Neural crest cell (in vitro differentiated cells): ENCODE data around the gene PNPLA4. TPM values are rescaled to one million over a fixed set of nuclear protein-coding genes. Genes with fewer than 3 reads are reported as not detected.

ENCODE experiments used
- DNase-seq: peaks from one replicate; pipeline ENCODE4 v3.0.0; 2021; ENCODE audit warnings: low read depth, mixed read lengths, low spot score
- H3K27ac Mint-ChIP-seq: one replicate; pipeline ENCODE4 v1.8.0; 2021; ENCODE audit warnings: mild to moderate bottlenecking, mixed read lengths; ENCODE audit not compliant: unreplicated experiment
- H3K27me3 Mint-ChIP-seq: 2 replicates; pipeline ENCODE4 v1.8.0; 2021; ENCODE audit warnings: low read depth, mild to moderate bottlenecking, mixed read lengths
- H3K36me3 Mint-ChIP-seq: 2 replicates; pipeline ENCODE4 v1.8.0; 2021; ENCODE audit warnings: low read depth, mild to moderate bottlenecking, mixed read lengths
- H3K4me1 Mint-ChIP-seq: 2 replicates; pipeline ENCODE4 v1.8.0; 2021; ENCODE audit warnings: mixed read lengths
- H3K4me3 Mint-ChIP-seq: one replicate; pipeline ENCODE4 v1.8.0; 2021; ENCODE audit warnings: mild to moderate bottlenecking, mixed read lengths
- H3K9me3 Mint-ChIP-seq: 2 replicates; pipeline ENCODE4 v1.8.0; 2021; ENCODE audit warnings: mixed read lengths
- CTCF ChIP-seq: fragments of 200-600 bp; sonication (generic); conservative IDR thresholded peaks from 2 replicates; pipeline ENCODE4 v1.5.0; 2021; ENCODE audit warnings: antibody characterized with exemption, mild to moderate bottlenecking
- total RNA-seq: library from RNA; stranded (reverse); gene quantifications from 2 replicates; pipeline ENCODE4 v1.2.1, GENCODE V29; 2021

Gene PNPLA4
- total RNA-seq, 1 donor from 2014 or later = 13.0 TPM

- no peak for TF ChIP-seq CTCF
- no peaks in the 10 kb centered on the region for H3K36me3 Mint-ChIP-seq
- no peak overlapping the region for H3K27ac Mint-ChIP-seq
- H3K4me1 Mint-ChIP-seq = peaks cover 13% of the 10 kb centered on the region
- no peak for DNase-seq
- no peaks in the 10 kb centered on the region for H3K9me3 Mint-ChIP-seq
- H3K27me3 Mint-ChIP-seq = no peaks in the 10 kb centered on the region
- H3K4me3 Mint-ChIP-seq = no peak overlapping the region
Measured at GRCh38 chrX:7921750-7922149, 5.5 kb downstream of the PNPLA4 start.

- Mint-ChIP-seq H3K9me3 (no peaks in the 10 kb centered on the region), H3K4me1 (peaks cover 13% of the 10 kb centered on the region)
- DNase-seq = peak; percentile 16
Measured at GRCh38 chrX:7908821-7909220, 18.4 kb downstream of the PNPLA4 start.

GRCh38 chrX:7904562-7904961 is 22.7 kb downstream of the PNPLA4 start:
- Mint-ChIP-seq H3K4me1 (peaks cover 13% of the 10 kb centered on the region), H3K9me3 (peaks cover 4% of the 10 kb centered on the region), H3K27me3 (no peaks in the 10 kb centered on the region), H3K27ac (no peak overlapping the region), H3K4me3 (no peak overlapping the region), H3K36me3 (peaks cover 18% of the 10 kb centered on the region)
- no peak for TF ChIP-seq CTCF
- no peak for DNase-seq

More at GRCh38 chrX:7908821-7909220, 18.4 kb downstream of the PNPLA4 start:
- no peak for TF ChIP-seq CTCF
- H3K4me3 Mint-ChIP-seq = no peak overlapping the region
- no peaks in the 10 kb centered on the region for H3K27me3 Mint-ChIP-seq
- peaks cover 10% of the 10 kb centered on the region for H3K36me3 Mint-ChIP-seq
- peak overlapping the region; percentile 15 for H3K27ac Mint-ChIP-seq

- Mint-ChIP-seq H3K9me3 (no peaks in the 10 kb centered on the region), H3K27me3 (no peaks in the 10 kb centered on the region), H3K36me3 (peaks cover 4% of the 10 kb centered on the region), H3K27ac (no peak overlapping the region), H3K4me3 (no peak overlapping the region), H3K4me1 (no peaks in the 10 kb centered on the region)
- no peak for TF ChIP-seq CTCF
- no peak for DNase-seq
Measured at GRCh38 chrX:7891928-7892327, 35.3 kb downstream of the PNPLA4 start.

- DNase-seq = no peak
- peaks cover 6% of the 10 kb centered on the region for H3K9me3 Mint-ChIP-seq
- no peak for TF ChIP-seq CTCF
- no peaks in the 10 kb centered on the region for H3K4me1 Mint-ChIP-seq
- no peak overlapping the region for H3K27ac Mint-ChIP-seq
- no peaks in the 10 kb centered on the region for H3K27me3 Mint-ChIP-seq
- peaks cover 9% of the 10 kb centered on the region for H3K36me3 Mint-ChIP-seq
- H3K4me3 Mint-ChIP-seq = no peak overlapping the region
Measured at GRCh38 chrX:7889680-7890079, 37.5 kb downstream of the PNPLA4 start.

GRCh38 chrX:7889135-7889534 is 38.1 kb downstream of the PNPLA4 start:
- H3K27me3 Mint-ChIP-seq = no peaks in the 10 kb centered on the region
- peaks cover 9% of the 10 kb centered on the region for H3K36me3 Mint-ChIP-seq
- no peak overlapping the region for H3K27ac Mint-ChIP-seq
- H3K4me1 Mint-ChIP-seq = no peaks in the 10 kb centered on the region
- no peak overlapping the region for H3K4me3 Mint-ChIP-seq
- no peak for TF ChIP-seq CTCF
- peaks cover 6% of the 10 kb centered on the region for H3K9me3 Mint-ChIP-seq
- no peak for DNase-seq
